Smooth muscle cell (in vitro differentiated cells): Measurements from ENCODE around the gene MAD1L1. TPM values are rescaled to one million over a fixed set of nuclear protein-coding genes. Genes with fewer than 3 reads are reported as not detected.

Experiments used
- DNase-seq: peaks from one replicate; lab custom pipeline; 2025; ENCODE audit not compliant: unreplicated experiment; lab: John Stamatoyannopoulos, UW
- H2AFZ ChIP-seq: fragments of 200-600 bp; sonication (generic); 2 replicates; pipeline ENCODE4 v1.6.0; 2016; ENCODE audit warnings: antibody characterized with exemption, low read depth, mild to moderate bottlenecking
- H3F3A ChIP-seq: fragments of 200-600 bp; sonication (generic); 2 replicates; pipeline ENCODE4 v1.6.0; 2017; ENCODE audit warnings: antibody characterized with exemption, low read depth
- H3K27ac ChIP-seq: fragments of 200-600 bp; sonication (generic); 2 replicates; pipeline ENCODE4 v1.5.1; 2016; ENCODE audit warnings: low read depth, mild to moderate bottlenecking
- H3K27me3 ChIP-seq: fragments of 200-600 bp; sonication (generic); 2 replicates; pipeline ENCODE4 v1.6.1; 2016; ENCODE audit warnings: low read depth, mild to moderate bottlenecking
- H3K36me3 ChIP-seq: fragments of 200-600 bp; sonication (generic); 2 replicates; pipeline ENCODE4 v1.5.1; 2016; ENCODE audit warnings: low read depth
- H3K4me1 ChIP-seq: fragments of 200-600 bp; sonication (generic); 2 replicates; pipeline ENCODE4 v1.5.1; 2016; ENCODE audit warnings: low read depth
- H3K4me2 ChIP-seq: fragments of 200-600 bp; sonication (generic); 2 replicates; pipeline ENCODE4 v1.6.0; 2016; ENCODE audit warnings: mild to moderate bottlenecking
- H3K4me3 ChIP-seq: fragments of 200-600 bp; sonication (generic); 2 replicates; pipeline ENCODE4 v1.5.1; 2016; ENCODE audit warnings: mild to moderate bottlenecking
- H3K79me2 ChIP-seq: fragments of 200-600 bp; sonication (generic); 2 replicates; pipeline ENCODE4 v1.6.0; 2016; ENCODE audit warnings: low read depth, mild to moderate bottlenecking
- H3K9ac ChIP-seq: fragments of 200-600 bp; sonication (generic); 2 replicates; pipeline ENCODE4 v1.6.0; 2016; ENCODE audit warnings: low read depth
- H3K9me3 ChIP-seq: fragments of 200-600 bp; sonication (generic); replicated peaks from 2 replicates; pipeline ENCODE4 v1.5.1; 2016; ENCODE audit warnings: low read depth
- H4K20me1 ChIP-seq: fragments of 200-600 bp; sonication (generic); 2 replicates; pipeline ENCODE4 v1.6.0; 2016; ENCODE audit warnings: low read depth
- WGBS: methylation state at CpG from one replicate; pipeline ENCODE4 v1.1.7; 2016; ENCODE audit warnings: low lambda C conversion rate; 5-methylcytosine and 5-hydroxymethylcytosine counted together
- polyA plus RNA-seq: library from polyadenylated mRNA; unstranded; fragments of >200 nt; fragmentation: Nextera tagmentation; extraction: Ambion mirVana; gene quantifications from 2 replicates; pipeline ENCODE4 v1.2.1, GENCODE V29; 2016
- total RNA-seq: library from RNA; depleted of rRNA; stranded (reverse); fragments of >200 nt; gene quantifications from 2 replicates; pipeline ENCODE4 v1.2.3, GENCODE V29; 2014
- TF ChIP-seq, protein P1 (sequence below): fragments of 200-600 bp; sonication (generic); IDR thresholded peaks from 2 replicates; pipeline ENCODE4 v1.5.1; 2017; ENCODE audit warnings: borderline replicate concordance, mild to moderate bottlenecking, antibody characterized with exemption; ENCODE audit not compliant: insufficient read depth, poor library complexity, severe bottlenecking

MAD1L1 gene
- total and polyA plus RNA-seq, 2 experiments from 2014 or later, result 33.4 to 60.7 TPM

DNA sequence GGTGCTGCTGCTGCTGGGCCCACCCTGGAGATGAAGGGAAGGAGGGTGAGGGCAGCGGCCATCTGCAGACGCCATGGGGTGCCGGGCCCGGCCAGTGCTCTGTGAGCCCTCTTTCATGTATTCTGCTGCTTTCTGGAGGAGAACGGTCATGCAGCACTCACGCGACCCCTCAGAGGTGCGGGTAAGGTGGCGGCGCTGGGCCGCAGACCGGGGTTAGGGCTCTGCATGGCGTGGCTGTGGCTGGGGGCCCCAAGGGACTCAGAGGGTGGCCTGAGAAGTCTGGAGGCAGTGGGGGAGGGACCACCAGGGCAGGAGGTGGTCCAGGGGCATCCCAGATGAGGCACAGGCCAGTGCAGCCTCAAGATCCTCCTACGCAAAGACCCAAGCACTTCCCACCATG lies 287.2 kb downstream of the MAD1L1 start:
- H3K9me3 ChIP-seq, result no peaks in the 10 kb centered on the region
- H2AFZ ChIP-seq, result no peak overlapping the region
- TF ChIP-seq, protein P1, sequence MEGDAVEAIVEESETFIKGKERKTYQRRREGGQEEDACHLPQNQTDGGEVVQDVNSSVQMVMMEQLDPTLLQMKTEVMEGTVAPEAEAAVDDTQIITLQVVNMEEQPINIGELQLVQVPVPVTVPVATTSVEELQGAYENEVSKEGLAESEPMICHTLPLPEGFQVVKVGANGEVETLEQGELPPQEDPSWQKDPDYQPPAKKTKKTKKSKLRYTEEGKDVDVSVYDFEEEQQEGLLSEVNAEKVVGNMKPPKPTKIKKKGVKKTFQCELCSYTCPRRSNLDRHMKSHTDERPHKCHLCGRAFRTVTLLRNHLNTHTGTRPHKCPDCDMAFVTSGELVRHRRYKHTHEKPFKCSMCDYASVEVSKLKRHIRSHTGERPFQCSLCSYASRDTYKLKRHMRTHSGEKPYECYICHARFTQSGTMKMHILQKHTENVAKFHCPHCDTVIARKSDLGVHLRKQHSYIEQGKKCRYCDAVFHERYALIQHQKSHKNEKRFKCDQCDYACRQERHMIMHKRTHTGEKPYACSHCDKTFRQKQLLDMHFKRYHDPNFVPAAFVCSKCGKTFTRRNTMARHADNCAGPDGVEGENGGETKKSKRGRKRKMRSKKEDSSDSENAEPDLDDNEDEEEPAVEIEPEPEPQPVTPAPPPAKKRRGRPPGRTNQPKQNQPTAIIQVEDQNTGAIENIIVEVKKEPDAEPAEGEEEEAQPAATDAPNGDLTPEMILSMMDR, result no peak
- H3F3A ChIP-seq, result no peaks in the 10 kb centered on the region
- no peaks in the 10 kb centered on the region for H3K36me3 ChIP-seq
- no peak overlapping the region for H3K27ac ChIP-seq
- no peak overlapping the region for H3K4me2 ChIP-seq
- H3K4me3 ChIP-seq, result no peak overlapping the region
- H3K27me3 ChIP-seq, result no peaks in the 10 kb centered on the region
- H4K20me1 ChIP-seq, result peaks cover 16% of the 10 kb centered on the region
- no peaks in the 10 kb centered on the region for H3K79me2 ChIP-seq
- H3K9ac ChIP-seq, result no peak overlapping the region
- no peak for DNase-seq
- peaks cover under 1% of the 10 kb centered on the region for H3K4me1 ChIP-seq
- WGBS, result 83% methylated on average over 14 of the region's 14 CpGs

DNA sequence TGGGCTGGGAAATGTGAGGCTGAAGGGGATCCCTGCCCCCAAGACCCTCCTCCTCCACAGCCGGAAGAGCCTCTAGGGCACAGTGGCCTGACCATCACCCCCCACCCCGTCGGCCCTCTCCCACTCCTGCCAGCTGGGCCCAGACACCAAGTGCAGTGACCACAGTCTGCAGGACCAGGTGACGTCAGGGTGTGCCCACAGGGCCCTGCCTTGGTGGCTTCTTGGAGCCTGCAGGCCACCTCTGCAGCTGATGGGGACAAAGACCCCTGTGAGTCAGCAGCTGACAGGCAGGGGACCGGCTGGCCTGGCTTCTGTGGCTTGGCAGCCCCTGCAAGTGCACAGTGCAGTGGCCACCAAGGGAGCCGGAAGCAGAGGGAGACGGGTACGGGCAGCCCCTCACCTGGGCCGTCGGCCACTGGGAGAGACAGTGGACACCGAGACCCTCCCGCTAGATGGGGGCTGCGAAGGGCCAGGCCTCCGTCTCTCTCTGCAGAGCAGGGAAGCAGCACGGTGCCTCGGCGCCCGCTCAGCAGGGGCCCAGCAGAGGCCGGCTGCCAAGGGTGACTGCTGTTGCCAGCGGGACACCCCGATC lies 288.0 kb downstream of the MAD1L1 start:
- no peak overlapping the region for H2AFZ ChIP-seq
- WGBS, result 97% methylated on average over 21 of the region's 21 CpGs
- H3K4me2 ChIP-seq, result no peak overlapping the region
- H3K9me3 ChIP-seq, result no peaks in the 10 kb centered on the region
- H3K36me3 ChIP-seq, result no peaks in the 10 kb centered on the region
- H3K9ac ChIP-seq, result no peak overlapping the region
- H4K20me1 ChIP-seq, result peaks cover 25% of the 10 kb centered on the region
- no peaks in the 10 kb centered on the region for H3F3A ChIP-seq
- no peaks in the 10 kb centered on the region for H3K79me2 ChIP-seq
- no peak for DNase-seq
- H3K27ac ChIP-seq, result no peak overlapping the region
- H3K4me1 ChIP-seq, result peaks cover 4% of the 10 kb centered on the region
- H3K27me3 ChIP-seq, result no peaks in the 10 kb centered on the region
- H3K4me3 ChIP-seq, result no peak overlapping the region
- TF ChIP-seq, protein P1, result no peak

DNA sequence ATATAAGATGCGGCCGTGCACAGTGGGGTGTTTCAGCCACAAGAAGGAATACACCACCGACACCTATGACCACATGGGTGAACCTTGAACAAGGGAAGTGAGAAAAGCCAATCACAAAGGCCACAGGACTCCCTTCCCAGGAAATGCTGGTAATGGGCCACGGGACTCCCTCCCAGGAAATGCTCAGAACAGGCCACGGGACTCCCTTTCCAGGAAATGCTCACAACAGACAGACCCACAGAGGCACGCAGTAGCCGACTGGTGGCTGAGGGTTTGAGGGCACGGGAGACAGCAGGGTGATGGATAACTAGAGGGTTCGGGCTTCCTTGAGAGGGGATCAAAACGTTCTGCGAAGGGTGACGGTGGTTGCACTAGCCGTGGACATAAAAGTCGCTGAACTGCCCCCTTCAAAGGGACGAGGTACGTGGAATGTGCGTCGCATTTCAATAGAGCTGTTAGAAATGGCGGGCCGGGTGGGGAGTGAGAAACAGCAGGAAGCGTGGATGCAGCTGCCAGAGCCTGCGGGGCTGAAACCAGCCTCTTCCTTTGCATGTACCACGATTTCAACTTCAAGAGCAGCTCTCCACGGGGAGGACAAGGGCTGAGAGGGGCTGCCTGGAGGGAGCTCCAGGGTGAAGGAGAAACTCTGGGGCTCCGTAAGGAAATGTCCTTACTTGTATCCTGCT lies 288.7 kb downstream of the MAD1L1 start:
- no peaks in the 10 kb centered on the region for H3K36me3 ChIP-seq
- no peaks in the 10 kb centered on the region for H3K27me3 ChIP-seq
- H3K4me1 ChIP-seq, result peaks cover 4% of the 10 kb centered on the region
- no peak overlapping the region for H3K4me2 ChIP-seq
- no peaks in the 10 kb centered on the region for H3K9me3 ChIP-seq
- no peak for DNase-seq
- peaks cover 31% of the 10 kb centered on the region for H4K20me1 ChIP-seq
- H2AFZ ChIP-seq, result no peak overlapping the region
- no peak overlapping the region for H3K9ac ChIP-seq
- no peaks in the 10 kb centered on the region for H3F3A ChIP-seq
- no peak overlapping the region for H3K27ac ChIP-seq
- no peaks in the 10 kb centered on the region for H3K79me2 ChIP-seq
- no peak overlapping the region for H3K4me3 ChIP-seq
- WGBS, result 86% methylated on average over 25 of the region's 25 CpGs
- TF ChIP-seq, protein P1, result no peak
